Measurements from ENCODE around the gene ATP1B2. TPM values are rescaled to one million over a fixed set of nuclear protein-coding genes. Genes with fewer than 3 reads are reported as not detected.

ATP1B2 gene
- total and polyA plus RNA-seq, 9 of the 15 experiments (the other 6 are each of a cell fraction or from before 2014, with no cell fraction given), result 0.23 to 6.0 (median 0.99) TPM

GRCh38 chr17:7687072-7687907 is 36.6 kb downstream of the ATP1B2 start, which contains the start of gene TP53 (continued):
- TF ChIP-seq PKNOX1 (IDR thresholded peaks at IDR 0.05) (0 out of 2 replicates have a peak, but pooled peaks have one; percentile 14), TARDBP (IDR thresholded peaks at IDR 0.05) (no peak), ZNF197 (CRISPR knock-in tag; IDR thresholded peaks at IDR 0.05; ENCODE audit: low read depth) (no peak), LCOR (CRISPR knock-in tag; IDR thresholded peaks at IDR 0.05) (no peak), MCM2 (IDR thresholded peaks at IDR 0.05; ENCODE audit: low read depth) (no peak), HOXB6 (CRISPR knock-in tag; IDR thresholded peaks at IDR 0.05; ENCODE audit: borderline replicate concordance) (no peak), NR3C1 (CRISPR knock-in tag; IDR thresholded peaks at IDR 0.05) (no peak), ZNF24 (IDR thresholded peaks at IDR 0.05) (no peak), HLTF (IDR thresholded peaks at IDR 0.05) (no peak), TAL1 (IDR thresholded peaks at IDR 0.05) (no peak), ZNF224 (CRISPR knock-in tag; IDR thresholded peaks at IDR 0.05) (no peak), ELF2 (CRISPR knock-in tag; IDR thresholded peaks at IDR 0.05) (no peak), FOS (IDR thresholded peaks at IDR 0.05; ENCODE audit: extremely low read depth, insufficient read length) (no peak), ERF (CRISPR knock-in tag; IDR thresholded peaks at IDR 0.05) (no peak), E4F1 (CRISPR knock-in tag; IDR thresholded peaks at IDR 0.05; ENCODE audit: borderline replicate concordance) (no peak), ZNF280B (CRISPR knock-in tag; IDR thresholded peaks at IDR 0.05) (no peak), ZFP36 (IDR thresholded peaks at IDR 0.05; ENCODE audit: low read depth, low read length, partially characterized antibody) (no peak), ZNF57 (CRISPR knock-in tag; IDR thresholded peaks at IDR 0.05) (no peak), NFE2 (IDR thresholded peaks at IDR 0.05; ENCODE audit: low read depth) (no peak), NONO (IDR thresholded peaks at IDR 0.05; ENCODE audit: low read depth in 2 of 2, low read length in 1 of 2) (peak in 1 of 2 experiments; percentile 34; a peak in 1 of 4 replicates), CBX1 (IDR thresholded peaks at IDR 0.05; ENCODE audit: low read depth) (no peak), SPI1 (IDR thresholded peaks at IDR 0.05; ENCODE audit: borderline replicate concordance, low read depth, low read length) (no peak), E2F3 (CRISPR knock-in tag; IDR thresholded peaks at IDR 0.05) (no peak), HEY1 (CRISPR knock-in tag; IDR thresholded peaks at IDR 0.05; ENCODE audit: borderline replicate concordance) (no peak), HMG20A (CRISPR knock-in tag; conservative IDR thresholded peaks at IDR 0.05) (no peak), MAX (CRISPR knock-in tag; IDR thresholded peaks at IDR 0.05) (peak; percentile 94), ZKSCAN8 (CRISPR knock-in tag; IDR thresholded peaks at IDR 0.05) (no peak)
